HCT116 (cell line): Measurements from ENCODE around the gene SMARCAD1. TPM values are rescaled to one million over a fixed set of nuclear protein-coding genes. Genes with fewer than 3 reads are reported as not detected.

Source experiments
- ATAC-seq: fragments of 200-7000 bp; cut with Tn5 transposase; 2 replicates; pipeline ENCODE4 v1.9.1; 2020; ENCODE audit warnings: mild to moderate bottlenecking, moderate library complexity
- BruUV-seq: library from RNA; stranded (reverse); fragments of 400-500 nt; replicated peaks from 2 replicates; lab custom pipeline; 2021; lab: Mats Ljungman, UMichigan
- CTCF ChIA-PET: fragments of 300-600 bp; sonication (Branson Sonifier 250); formaldehyde crosslinking; loops from one replicate; lab custom pipeline; 2021; ENCODE audit warnings: antibody characterized with exemption; lab: Charles Lee
- POLR2A ChIA-PET: fragments of 300-600, 350-600 bp; sonication (Branson Sonifier 250); formaldehyde crosslinking; loops from one replicate; lab custom pipeline; 2021; ENCODE audit warnings: antibody characterized with exemption; lab: Charles Lee
- RAD21 ChIA-PET, 2 experiments: fragments of 300-600 bp; sonication (Branson Sonifier 250); formaldehyde crosslinking; loops; one replicate each; lab custom pipeline; 2023; ENCODE audit warnings: low total read pairs in 2 of 2; ENCODE audit not compliant: uncharacterized antibody in 2 of 2, unreplicated experiment in 2 of 2, low non-redundant PET in 1 of 2; lab: Charles Lee
- DNase-seq: peaks from one replicate; pipeline ENCODE4 v3.0.0-alpha.2; 2010; ENCODE audit warnings: low read depth, low spot score
- H2AFZ ChIP-seq: fragments of 200-600 bp; shearing (Covaris generic), sonication (generic); 2 replicates; pipeline ENCODE4 v1.6.1; 2017; ENCODE audit warnings: low read depth, mixed run types, mixed read lengths, antibody characterized with exemption, low read length; ENCODE audit not compliant: poor library complexity, severe bottlenecking
- H3K27ac ChIP-seq: 2 replicates; pipeline ENCODE4 v1.5.1; 2012; ENCODE audit warnings: low read depth, low read length
- H3K27me3 ChIP-seq: fragments of 200-600 bp; sonication (generic); 2 replicates; pipeline ENCODE4 v1.6.1; 2016; ENCODE audit warnings: mixed run types, low read length, mixed read lengths; ENCODE audit not compliant: insufficient read depth
- H3K36me3 ChIP-seq, 2 experiments: fragments of 200-500 bp in 1 of 2; fragments of 200-600 bp in 1 of 2; sonication (Bioruptor generic) in 1 of 2; sonication (generic) in 1 of 2; 2 replicates each; pipeline versions ENCODE4 v1.5.1 to v1.6.1; 2014 to 2016; ENCODE audit warnings: low read length in 2 of 2, inconsistent platforms in 1 of 2, mixed read lengths in 1 of 2, mixed run types in 1 of 2; ENCODE audit not compliant: insufficient read depth in 2 of 2, control insufficient read depth in 1 of 2
- H3K4me1 ChIP-seq, 2 experiments: fragments of 200-600 bp in 1 of 2; sonication (generic) in 1 of 2; 2 replicates each; pipeline versions ENCODE4 v1.5.1 to v1.6.1; 2012 to 2017; ENCODE audit warnings: low read length in 2 of 2, inconsistent platforms in 1 of 2, mild to moderate bottlenecking in 1 of 2, mixed read lengths in 1 of 2, mixed run types in 1 of 2, moderate library complexity in 1 of 2; ENCODE audit not compliant: insufficient read depth in 2 of 2, control insufficient read depth in 1 of 2
- H3K4me2 ChIP-seq: fragments of 200-600 bp; sonication (generic); 2 replicates; pipeline ENCODE4 v1.6.1; 2017; ENCODE audit warnings: mixed run types, low read length, mixed read lengths
- H3K4me3 ChIP-seq, 2 experiments: fragments of 200-600 bp in 1 of 2; sonication (generic) in 1 of 2; replicated peaks in 1 of 2; 2 replicates each; pipeline ENCODE4 v1.5.1; 2011 to 2016; ENCODE audit warnings: low read length in 2 of 2, control low read depth in 1 of 2, low read depth in 1 of 2, mild to moderate bottlenecking in 1 of 2, mixed read lengths in 1 of 2, mixed run types in 1 of 2
- H3K79me2 ChIP-seq: fragments of 200-600 bp; sonication (generic); 2 replicates; pipeline ENCODE4 v1.6.1; 2017; ENCODE audit warnings: mild to moderate bottlenecking, mixed run types, low read length, moderate library complexity, mixed read lengths; ENCODE audit not compliant: insufficient read depth
- H3K9ac ChIP-seq: fragments of 200-600 bp; sonication (generic); 2 replicates; pipeline ENCODE4 v1.6.1; 2016; ENCODE audit warnings: low read length, mixed read lengths
- H3K9me2 ChIP-seq: fragments of 200-600 bp; sonication (generic), shearing (Covaris generic); 2 replicates; pipeline ENCODE4 v1.6.1; 2017; ENCODE audit warnings: mixed run types, mild to moderate bottlenecking, moderate library complexity; ENCODE audit not compliant: insufficient read depth
- H3K9me3 ChIP-seq, 2 experiments: fragments of 200-500 bp in 1 of 2; fragments of 200-600 bp in 1 of 2; sonication (Bioruptor generic) in 1 of 2; sonication (generic) in 1 of 2; 2 replicates each; pipeline ENCODE4 v1.6.1; 2014 to 2017; ENCODE audit warnings: low read length in 2 of 2, mixed read lengths in 2 of 2, inconsistent platforms in 1 of 2, low read depth in 1 of 2, mild to moderate bottlenecking in 1 of 2, mixed run types in 1 of 2, moderate library complexity in 1 of 2; ENCODE audit not compliant: control insufficient read depth in 1 of 2, insufficient read depth in 1 of 2
- H4K20me1 ChIP-seq: fragments of 200-600 bp; sonication (generic), shearing (Covaris generic); 2 replicates; pipeline ENCODE4 v1.6.1; 2017; ENCODE audit warnings: mixed run types, mild to moderate bottlenecking, moderate library complexity; ENCODE audit not compliant: insufficient read depth
- ATF3 ChIP-seq: IDR thresholded peaks from 2 replicates; pipeline ENCODE4 v1.6.1; 2012
- CBX3 ChIP-seq: IDR thresholded peaks from 2 replicates; pipeline ENCODE4 v1.6.1; 2012; ENCODE audit warnings: low read depth
- CEBPB ChIP-seq: IDR thresholded peaks from 2 replicates; pipeline ENCODE4 v1.6.1; 2012; ENCODE audit warnings: low read depth
- CTCF ChIP-seq, 3 experiments: fragments of 200-600 bp in 1 of 3; sonication (generic) in 1 of 3; IDR thresholded peaks in 2 of 3; conservative IDR thresholded peaks in 1 of 3; 2 replicates each; pipeline ENCODE4 v1.5.1; 2012 to 2017; ENCODE audit warnings: low read depth in 2 of 3, low read length in 2 of 3, antibody characterized with exemption in 1 of 3, borderline replicate concordance in 1 of 3, control low read depth in 1 of 3, mild to moderate bottlenecking in 1 of 3, mixed read lengths in 1 of 3, mixed run types in 1 of 3, moderate library complexity in 1 of 3; ENCODE audit not compliant: insufficient read depth in 1 of 3
- EZH2 ChIP-seq: fragments of 200-600 bp; sonication (generic); IDR thresholded peaks from 2 replicates; pipeline ENCODE4 v1.6.1; 2017; ENCODE audit warnings: antibody characterized with exemption, mixed run types
- EZH2phosphoT487 ChIP-seq: fragments of 200-600 bp; IDR thresholded peaks from 2 replicates; pipeline ENCODE4 v1.6.1; 2018; ENCODE audit warnings: antibody characterized with exemption, borderline replicate concordance
- POLR2A ChIP-seq: IDR thresholded peaks from 2 replicates; pipeline ENCODE4 v1.7.0; 2011; ENCODE audit warnings: borderline replicate concordance; ENCODE audit not compliant: insufficient read depth, insufficient read length; ENCODE audit errors: extremely low read depth
- POLR2AphosphoS5 ChIP-seq: IDR thresholded peaks from 2 replicates; pipeline ENCODE4 v1.6.1; 2011; ENCODE audit warnings: mild to moderate bottlenecking, low read depth, low read length, moderate library complexity
- SP1 ChIP-seq: IDR thresholded peaks from 2 replicates; pipeline ENCODE4 v1.6.1; 2012; ENCODE audit warnings: low read depth
- SRF ChIP-seq: IDR thresholded peaks from 2 replicates; pipeline ENCODE4 v1.6.1; 2012; ENCODE audit warnings: low read depth
- TCF7L2 ChIP-seq: IDR thresholded peaks from 2 replicates; pipeline ENCODE4 v1.7.0; 2011; ENCODE audit warnings: borderline replicate concordance, inconsistent platforms; ENCODE audit not compliant: insufficient read depth, insufficient read length; ENCODE audit errors: extremely low read depth
- YY1 ChIP-seq: IDR thresholded peaks from 2 replicates; pipeline ENCODE4 v1.6.1; 2011; ENCODE audit warnings: low read length, low read depth, moderate library complexity, mild to moderate bottlenecking; ENCODE audit not compliant: insufficient replicate concordance; ENCODE audit errors: extremely low read depth
- ZBTB33 ChIP-seq: IDR thresholded peaks from 2 replicates; pipeline ENCODE4 v1.6.1; 2011; ENCODE audit warnings: mild to moderate bottlenecking, low read length, moderate library complexity; ENCODE audit not compliant: insufficient replicate concordance; ENCODE audit errors: extremely low read depth
- ZFX ChIP-seq: fragments of 450-650 bp; IDR thresholded peaks from 2 replicates; pipeline ENCODE4 v1.6.1; 2017
- ZNF274 ChIP-seq: fragments of 200-500 bp; sonication (Bioruptor generic); IDR thresholded peaks from 2 replicates; pipeline ENCODE4 v1.6.1; 2014; ENCODE audit warnings: mild to moderate bottlenecking, low read depth, low read length, inconsistent platforms
- intact Hi-C: fragments of 100-400 bp; cut with micrococcal nuclease; formaldehyde crosslinking; loops from 2 replicates; pipeline ENCODE4 v1.10.0; 2022
- total RNA-seq: library from RNA; stranded (reverse); gene quantifications from one replicate; pipeline ENCODE4 v1.2.1, GENCODE V29; 2021; ENCODE audit not compliant: unreplicated experiment

Gene SMARCAD1
- total RNA-seq, 1 experiment from 2014 or later, result 33.6 TPM

GRCh38 chr4:94274912-94275311 lies 67.2 kb downstream of the SMARCAD1 start:
- no peak for TF ChIP-seq EZH2phosphoT487
- TF ChIP-seq SRF, result no peak
- TF ChIP-seq POLR2A, result no peak
- no peak for TF ChIP-seq ATF3
- no peak for TF ChIP-seq YY1
- no peak for TF ChIP-seq CBX3
- TF ChIP-seq POLR2AphosphoS5, result no peak
- TF ChIP-seq EZH2, result no peak
- TF ChIP-seq TCF7L2, result no peak
- no peak for TF ChIP-seq CEBPB
- no peak for TF ChIP-seq CTCF (IDR thresholded peaks at IDR 0.05 in 2 of 3, conservative IDR thresholded peaks at IDR 0.05 in 1 of 3; ENCODE audit: borderline replicate concordance in 1 of 3, insufficient read depth in 1 of 3, low read depth in 2 of 3, low read length in 2 of 3)
- no peak for TF ChIP-seq SP1
- no peak for TF ChIP-seq ZNF274
- TF ChIP-seq ZFX, result no peak
- no peak for TF ChIP-seq ZBTB33
- H3K9me2 ChIP-seq, result no peaks in the 10 kb centered on the region
- ChIA-PET CTCF (no interaction called here), POLR2A (no interaction called here), RAD21 (no interaction called here)
- H3K36me3 ChIP-seq, result peaks cover 27 to 28% of the 10 kb centered on the region in 2 experiments
- no peaks in the 10 kb centered on the region for H3K27me3 ChIP-seq
- intact Hi-C loops, result no loop called here
- DNase-seq (no peak), ATAC-seq (no peak)
- BruUV-seq, result no TSS peak
- H3K4me1 ChIP-seq, result no peaks in the 10 kb centered on the region
- no peak overlapping the region for H3K4me3 ChIP-seq
- no peaks in the 10 kb centered on the region for H4K20me1 ChIP-seq
- H3K27ac ChIP-seq, result no peak overlapping the region
- H3K9ac ChIP-seq, result no peak overlapping the region
- no peaks in the 10 kb centered on the region; the same call in 1 of the 2 replicates for H3K79me2 ChIP-seq
- H3K4me2 ChIP-seq, result no peak overlapping the region
- no peaks in the 10 kb centered on the region for H3K9me3 ChIP-seq
- no peak overlapping the region for H2AFZ ChIP-seq
